ENCODE data around the gene KLHL9.

GRCh38 chr9:21316860-21317259 lies 18.3 kb downstream of the KLHL9 start:
- TF ChIP-seq CTCF (IDR thresholded peaks at IDR 0.05) (no peak), TEAD4 (IDR thresholded peaks at IDR 0.05; ENCODE audit: borderline replicate concordance, insufficient read depth) (no peak), RFX5 (IDR thresholded peaks at IDR 0.05; ENCODE audit: low read length) (no peak), USF2 (IDR thresholded peaks at IDR 0.05; ENCODE audit: borderline replicate concordance, low read depth, low read length) (no peak), POLR2AphosphoS5 (IDR thresholded peaks at IDR 0.05; ENCODE audit: low read depth, low read length) (no peak), CHD2 (IDR thresholded peaks at IDR 0.05; ENCODE audit: low read length, partially characterized antibody) (no peak), ZBTB33 (IDR thresholded peaks at IDR 0.05; ENCODE audit: borderline replicate concordance, low read depth) (no peak), NRF1 (IDR thresholded peaks at IDR 0.05; ENCODE audit: low read depth, low read length) (no peak), TCF12 (IDR thresholded peaks at IDR 0.05) (no peak), MAX (IDR thresholded peaks at IDR 0.05; ENCODE audit: low read depth) (no peak), NFIC (IDR thresholded peaks at IDR 0.05; ENCODE audit: borderline replicate concordance) (no peak), EZH2phosphoT487 (IDR thresholded peaks at IDR 0.05; ENCODE audit: borderline replicate concordance, low read depth) (no peak), EP300 (IDR thresholded peaks at IDR 0.05; ENCODE audit: borderline replicate concordance in 1 of 2, low read depth in 1 of 2, low read length in 1 of 2) (no peak)

Data from SK-N-SH (cell line).